Sigmoid colon (tissue), 7 donors: ENCODE results near the gene AP5B1. TPM values are rescaled to one million over a fixed set of nuclear protein-coding genes. Genes with fewer than 3 reads are reported as not detected.

ENCODE experiments used
- DNase-seq: peaks from one replicate; pipeline ENCODE4 v3.0.0-alpha.2; 2019
- H3K27ac ChIP-seq, 4 donors: fragments of 200-600 bp; sonication (generic); one replicate each; pipeline ENCODE4 v1.5.1; 2016 to 2019; ENCODE audit warnings: mild to moderate bottlenecking in 1 of 4
- H3K27me3 ChIP-seq, 3 donors: fragments of 200-600 bp; sonication (generic); one replicate each; pipeline ENCODE4 v1.5.1; 2019; ENCODE audit warnings: mild to moderate bottlenecking in 1 of 3
- H3K36me3 ChIP-seq, 4 donors: fragments of 200-600 bp; sonication (generic); one replicate each; pipeline ENCODE4 v1.5.1; 2016 to 2019
- H3K4me1 ChIP-seq, 4 donors: fragments of 200-600 bp; sonication (generic); one replicate each; pipeline ENCODE4 v1.5.1; 2017 to 2019
- H3K4me3 ChIP-seq, 4 donors: fragments of 200-600 bp; sonication (generic); one replicate each; pipeline ENCODE4 v1.5.1; 2017 to 2019; ENCODE audit warnings: mild to moderate bottlenecking in 2 of 4, moderate library complexity in 1 of 4
- H3K9me3 ChIP-seq, 4 donors: fragments of 200-600 bp in 3 of 4; sonication (generic) in 3 of 4; one replicate each; pipeline versions ENCODE4 v1.5.1 to v1.6.1; 2013 to 2019
- EP300 ChIP-seq, 4 donors: sonication (generic); formaldehyde crosslinking; IDR thresholded peaks; one replicate each; pipeline ENCODE4 v1.6.1; 2017; ENCODE audit warnings: antibody characterized with exemption in 4 of 4
- POLR2A ChIP-seq, 2 donors: fragments of 450-650 bp; IDR thresholded peaks; one replicate each; pipeline ENCODE4 v1.6.1; 2016; ENCODE audit warnings: antibody characterized with exemption in 2 of 2, mild to moderate bottlenecking in 2 of 2, moderate library complexity in 2 of 2
- POLR2AphosphoS5 ChIP-seq, 4 donors: sonication (generic); formaldehyde crosslinking; IDR thresholded peaks; one replicate each; pipeline ENCODE4 v1.6.1; 2017; ENCODE audit warnings: antibody characterized with exemption in 4 of 4
- WGBS, 2 donors: extraction: QIAGEN DNeasy Blood & Tissue Kit; methylation state at CpG; one replicate each; pipeline ENCODE4 v1.1.7; 2013; 5-methylcytosine and 5-hydroxymethylcytosine counted together
- intact Hi-C: fragments of 100-400 bp; cut with DNase I; formaldehyde crosslinking; loops from one replicate; pipeline ENCODE4 v1.15.1; 2023
- polyA plus RNA-seq, 3 donors: library from polyadenylated mRNA; stranded (reverse); fragments of 200-250 nt; gene quantifications; one replicate each; pipeline ENCODE4 v1.2.3, GENCODE V29; 2013
- total RNA-seq, 4 donors: library from RNA; depleted of rRNA; stranded (reverse); fragments of >200 nt; gene quantifications; one replicate each; pipeline ENCODE4 v1.1.0, GENCODE V29; 2016
- TF ChIP-seq, protein P1 (sequence below), 4 experiments: fragments of 450-650 bp in 3 of 4; fragments of 200-600 bp in 1 of 4; IDR thresholded peaks; one replicate each; pipeline ENCODE4 v1.5.1; 2016 to 2019; ENCODE audit warnings: antibody characterized with exemption in 4 of 4, mild to moderate bottlenecking in 3 of 4, moderate library complexity in 2 of 4
- donor health status: healthy with polysubstance abuse.
- donor health status: Bipolar disorder and iron deficiency.
- donor health status: healthy.

The AP5B1 gene
- total and polyA plus RNA-seq, 7 donors, result 6.6 to 14.6 (median 9.0) TPM

DNA sequence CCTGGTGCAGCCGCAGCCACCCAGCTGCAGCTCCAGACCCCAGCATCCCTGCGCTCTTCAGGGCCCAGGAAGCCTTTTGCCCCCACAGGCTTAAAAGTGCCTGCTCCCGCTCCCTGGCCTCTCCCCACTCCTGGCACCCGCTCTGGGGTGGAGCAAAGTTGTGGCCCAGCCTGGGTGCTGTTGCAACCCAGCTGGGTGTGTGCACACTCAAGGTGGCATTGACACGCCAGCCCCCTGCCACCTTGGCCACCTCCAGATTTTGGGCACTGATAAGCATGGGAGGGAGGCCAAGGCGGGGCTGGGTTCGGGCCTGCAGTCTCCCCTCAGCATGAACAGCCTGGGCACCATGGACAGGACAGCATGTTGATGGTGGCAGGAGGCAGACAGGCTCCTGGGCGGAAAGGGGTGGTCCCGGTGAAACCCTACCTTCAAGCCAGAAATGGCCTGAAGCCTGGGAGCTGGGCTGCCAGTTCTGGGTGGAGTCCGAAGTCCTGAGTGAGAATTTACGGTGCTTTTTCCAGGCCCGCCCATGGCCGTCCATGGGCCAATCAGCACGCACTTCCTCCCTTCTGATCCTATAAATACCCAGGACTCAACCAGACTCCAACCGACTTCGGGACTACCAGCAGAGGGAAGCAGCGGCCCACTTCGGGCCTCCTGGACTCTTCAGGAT lies 36.6 kb downstream of the AP5B1 start:
- WGBS, 2 donors, result 49 to 78% methylated on average over 18 of the region's 18 CpGs
- Histone ChIP-seq H3K36me3 (no peaks in the 10 kb centered on the region), H3K9me3 (no peaks in the 10 kb centered on the region), H3K27ac (no peak overlapping the region), H3K4me1 (no peaks in the 10 kb centered on the region), H3K27me3 (peaks cover 0 to 5% (median 0%) of the 10 kb centered on the region in 3 donors), H3K4me3 (no peak overlapping the region)
- no peak for TF ChIP-seq EP300 (IDR thresholded peaks at IDR 0.05)
- TF ChIP-seq, protein P1, sequence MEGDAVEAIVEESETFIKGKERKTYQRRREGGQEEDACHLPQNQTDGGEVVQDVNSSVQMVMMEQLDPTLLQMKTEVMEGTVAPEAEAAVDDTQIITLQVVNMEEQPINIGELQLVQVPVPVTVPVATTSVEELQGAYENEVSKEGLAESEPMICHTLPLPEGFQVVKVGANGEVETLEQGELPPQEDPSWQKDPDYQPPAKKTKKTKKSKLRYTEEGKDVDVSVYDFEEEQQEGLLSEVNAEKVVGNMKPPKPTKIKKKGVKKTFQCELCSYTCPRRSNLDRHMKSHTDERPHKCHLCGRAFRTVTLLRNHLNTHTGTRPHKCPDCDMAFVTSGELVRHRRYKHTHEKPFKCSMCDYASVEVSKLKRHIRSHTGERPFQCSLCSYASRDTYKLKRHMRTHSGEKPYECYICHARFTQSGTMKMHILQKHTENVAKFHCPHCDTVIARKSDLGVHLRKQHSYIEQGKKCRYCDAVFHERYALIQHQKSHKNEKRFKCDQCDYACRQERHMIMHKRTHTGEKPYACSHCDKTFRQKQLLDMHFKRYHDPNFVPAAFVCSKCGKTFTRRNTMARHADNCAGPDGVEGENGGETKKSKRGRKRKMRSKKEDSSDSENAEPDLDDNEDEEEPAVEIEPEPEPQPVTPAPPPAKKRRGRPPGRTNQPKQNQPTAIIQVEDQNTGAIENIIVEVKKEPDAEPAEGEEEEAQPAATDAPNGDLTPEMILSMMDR (IDR thresholded peaks at IDR 0.05), result peak in 2 of 4 experiments; percentile 12 to 24
- intact Hi-C loops, result no loop called here
- no peak for DNase-seq

DNA sequence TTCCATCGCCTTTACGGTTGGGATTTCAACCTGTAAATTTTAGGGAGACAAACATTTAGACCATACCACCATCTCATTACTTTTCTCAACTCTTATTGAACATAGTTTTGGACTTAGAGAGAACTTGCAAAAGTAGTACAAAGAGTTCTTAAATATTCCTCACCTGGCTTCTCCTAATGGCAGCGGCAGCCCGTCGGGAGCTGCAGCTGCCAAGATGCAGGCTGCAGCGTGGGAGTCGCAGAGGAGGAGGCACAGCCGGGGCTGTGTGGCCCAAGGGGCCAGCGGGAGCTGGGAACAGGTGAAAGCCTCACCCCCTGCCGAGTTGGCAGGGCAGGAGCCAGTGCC lies 37.1 kb downstream of the AP5B1 start:
- Histone ChIP-seq H3K4me3 (no peak overlapping the region), H3K36me3 (no peaks in the 10 kb centered on the region), H3K9me3 (no peaks in the 10 kb centered on the region), H3K4me1 (no peaks in the 10 kb centered on the region), H3K27ac (no peak overlapping the region), H3K27me3 (peaks cover 0 to 5% (median 0%) of the 10 kb centered on the region in 3 donors)
- intact Hi-C loops, result no loop called here
- WGBS, 2 donors, result 67 to 89% methylated on average over 10 of the region's 10 CpGs
- DNase-seq, result no peak
- TF ChIP-seq EP300 (IDR thresholded peaks at IDR 0.05) (no peak), POLR2AphosphoS5 (IDR thresholded peaks at IDR 0.05) (no peak), POLR2A (IDR thresholded peaks at IDR 0.05) (no peak)
- TF ChIP-seq, protein P1 (IDR thresholded peaks at IDR 0.05), result no peak

DNA sequence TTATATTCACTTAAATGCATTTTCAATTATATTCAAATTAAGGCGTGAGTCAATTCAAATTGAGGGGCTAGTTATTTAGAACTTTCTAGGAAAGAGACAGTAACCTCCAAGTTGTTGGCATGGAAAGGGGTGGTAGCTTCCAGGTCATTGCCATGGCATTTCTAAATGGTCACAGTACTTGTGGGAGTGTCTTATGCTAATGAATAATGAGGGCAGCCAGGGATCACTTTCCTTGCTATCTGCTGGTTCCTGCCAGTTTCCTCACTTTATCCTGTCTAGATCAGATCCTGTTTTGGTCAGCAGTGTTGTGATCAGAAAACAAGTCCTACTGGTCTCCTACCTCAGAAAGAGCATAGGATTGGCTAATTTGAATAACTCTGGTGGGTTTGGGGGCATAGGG lies 38.4 kb downstream of the AP5B1 start:
- Histone ChIP-seq H3K4me3 (no peak overlapping the region), H3K36me3 (no peaks in the 10 kb centered on the region), H3K27me3 (peaks cover 0 to 5% (median 0%) of the 10 kb centered on the region in 3 donors), H3K27ac (no peak overlapping the region), H3K4me1 (no peaks in the 10 kb centered on the region), H3K9me3 (no peaks in the 10 kb centered on the region)
- no peak for DNase-seq
- TF ChIP-seq POLR2AphosphoS5 (IDR thresholded peaks at IDR 0.05) (no peak), EP300 (IDR thresholded peaks at IDR 0.05) (no peak), POLR2A (IDR thresholded peaks at IDR 0.05) (no peak)
- TF ChIP-seq, protein P1 (IDR thresholded peaks at IDR 0.05), result no peak
- intact Hi-C loops, result no loop called here
- 92 to 96% methylated on average over 1 of the region's 1 CpG for WGBS, 2 donors

DNA sequence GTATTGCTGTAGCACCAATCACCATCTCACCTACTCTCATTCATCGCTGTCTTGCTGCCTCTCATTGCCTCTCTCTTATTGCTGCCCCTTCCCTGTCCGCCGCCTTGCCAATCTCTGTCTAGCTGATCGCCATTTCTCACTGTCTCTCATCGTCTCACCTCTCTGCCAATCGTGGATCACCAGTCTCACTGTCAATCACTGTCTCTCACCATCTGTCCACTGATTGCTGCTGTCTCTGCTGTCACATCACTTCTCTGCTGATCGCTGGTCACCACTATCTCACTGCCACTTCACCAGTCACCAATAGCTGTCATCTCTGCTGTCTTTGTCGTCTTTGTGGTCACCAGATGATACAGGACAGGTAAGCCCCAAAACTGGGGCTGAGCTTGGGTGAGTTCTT lies 39.6 kb downstream of the AP5B1 start:
- Histone ChIP-seq H3K27me3 (peaks cover 0 to 5% (median 0%) of the 10 kb centered on the region in 3 donors), H3K36me3 (no peaks in the 10 kb centered on the region), H3K9me3 (no peaks in the 10 kb centered on the region), H3K27ac (no peak overlapping the region), H3K4me1 (no peaks in the 10 kb centered on the region), H3K4me3 (no peak overlapping the region)
- no peak for DNase-seq
- intact Hi-C loops, result no loop called here
- TF ChIP-seq, protein P1 (IDR thresholded peaks at IDR 0.05), result no peak
- no peak for TF ChIP-seq POLR2A (IDR thresholded peaks at IDR 0.05)
- TF ChIP-seq POLR2AphosphoS5 (IDR thresholded peaks at IDR 0.05), result no peak
- TF ChIP-seq EP300 (IDR thresholded peaks at IDR 0.05), result no peak
- WGBS, 2 donors, result 82 to 87% methylated on average over 8 of the region's 8 CpGs

DNA sequence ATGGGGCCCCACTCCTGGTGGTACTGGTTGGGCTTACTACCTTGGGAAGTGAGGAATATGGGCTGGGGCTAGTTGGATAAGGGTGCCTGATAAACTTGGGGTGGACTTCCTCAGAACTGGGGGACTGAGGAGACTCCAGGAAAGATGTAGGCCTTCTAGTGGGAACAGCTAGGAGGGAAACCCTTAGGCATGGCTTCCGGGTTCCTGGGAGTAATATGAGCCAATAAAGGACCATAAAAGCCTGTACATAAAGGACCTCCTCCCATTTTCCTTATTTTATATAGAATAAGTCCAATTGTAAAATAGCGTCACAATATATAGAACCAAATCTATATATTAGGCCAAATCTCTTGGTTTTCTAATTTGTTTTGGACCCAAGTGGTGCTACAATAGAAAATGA lies 41.8 kb downstream of the AP5B1 start:
- Histone ChIP-seq H3K27me3 (no peaks in the 10 kb centered on the region), H3K4me3 (no peak overlapping the region), H3K9me3 (no peaks in the 10 kb centered on the region), H3K36me3 (no peaks in the 10 kb centered on the region), H3K27ac (no peak overlapping the region), H3K4me1 (no peaks in the 10 kb centered on the region)
- intact Hi-C loops, result no loop called here
- 21 to 71% methylated on average over 2 of the region's 2 CpGs for WGBS, 2 donors
- DNase-seq, result no peak
- TF ChIP-seq POLR2A (IDR thresholded peaks at IDR 0.05) (no peak), EP300 (IDR thresholded peaks at IDR 0.05) (no peak)
